Sciatic nerve (tissue), 2 donors: ENCODE data around the gene LUC7L. TPM values are rescaled to one million over a fixed set of nuclear protein-coding genes. Genes with fewer than 3 reads are reported as not detected.
"Not testable (repeated sequence)": the region's sequence is repeated elsewhere in the genome, so short reads cannot be mapped to it uniquely, and the experiment has no call there.

Experiments used
- ATAC-seq: fragments of 200-7000 bp; cut with Tn5 transposase; one replicate; pipeline ENCODE4 v1.9.1; 2020; ENCODE audit warnings: mild to moderate bottlenecking, moderate library complexity
- DNase-seq: peaks from one replicate; pipeline ENCODE4 v3.0.0-alpha.2; 2020; ENCODE audit warnings: low spot score
- intact Hi-C: fragments of 100-400 bp; cut with DNase I; formaldehyde crosslinking; loops from one replicate; pipeline ENCODE4 v1.14.2; 2022
- total RNA-seq: library from RNA; stranded (reverse); fragmentation: NEBNext Ultra II Directional; extraction: Animal tissue kit (Norgen Biotek cat#: 25700); gene quantifications from one replicate; pipeline ENCODE4 v1.2.1, GENCODE V29; 2021
- donor health status: DM: no; HTN: no; CAD: no.
- donor health status: DM: no; HTN: no; CAD: no.

The LUC7L gene
- total RNA-seq, 1 donor from 2014 or later, result 102 TPM

- intact Hi-C loops, result no loop called here
- no peak for ATAC-seq
Measured at GRCh38 chr16:185691-186090, 43.6 kb downstream of the LUC7L start.

DNA sequence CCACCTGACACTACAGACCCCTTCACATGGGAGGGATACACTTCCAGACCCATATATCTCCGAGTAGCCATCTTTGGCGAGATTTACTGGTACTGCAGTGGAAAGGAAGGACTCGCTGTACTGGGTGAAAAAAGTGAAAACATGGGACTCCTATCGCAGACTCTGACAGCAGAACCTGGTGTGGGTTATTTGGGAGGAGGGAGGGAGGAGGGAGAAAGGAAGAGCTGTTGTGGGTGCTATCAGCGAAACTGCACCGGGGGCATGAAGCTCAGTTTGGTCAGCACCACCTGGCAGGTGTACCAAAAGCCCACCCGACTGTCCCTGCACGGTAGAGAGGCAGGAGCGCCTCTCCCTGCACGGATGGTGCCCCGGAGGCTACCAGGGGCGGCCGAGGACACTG, 44.0 kb downstream of the LUC7L start:
- DNase-seq, result no peak
- peak; percentile 22 for ATAC-seq
- intact Hi-C loops, result no loop called here

More at GRCh38 chr16:185691-186090, 43.6 kb downstream of the LUC7L start:
- no peak for DNase-seq

GRCh38 chr16:183005-183404, 46.2 kb downstream of the LUC7L start:
- no peak for DNase-seq
- ATAC-seq, result no peak
- intact Hi-C loops, result no loop called here

GRCh38 chr16:181565-182021, 47.7 kb downstream of the LUC7L start:
- DNase-seq (peak; percentile 82), ATAC-seq (no peak)
- intact Hi-C loops, result loop anchor here (2.0 kb wide), 1 partner anchor 75 kb away; no protein-coding TSS in a partner anchor

GRCh38 chr16:180681-181564, 48.3 kb downstream of the LUC7L start:
- intact Hi-C loops, result loop anchor here (2.0 kb wide), 1 partner anchor 74 kb away; no protein-coding TSS in a partner anchor
- DNase-seq (no peak), ATAC-seq (peak; percentile 72)

DNA sequence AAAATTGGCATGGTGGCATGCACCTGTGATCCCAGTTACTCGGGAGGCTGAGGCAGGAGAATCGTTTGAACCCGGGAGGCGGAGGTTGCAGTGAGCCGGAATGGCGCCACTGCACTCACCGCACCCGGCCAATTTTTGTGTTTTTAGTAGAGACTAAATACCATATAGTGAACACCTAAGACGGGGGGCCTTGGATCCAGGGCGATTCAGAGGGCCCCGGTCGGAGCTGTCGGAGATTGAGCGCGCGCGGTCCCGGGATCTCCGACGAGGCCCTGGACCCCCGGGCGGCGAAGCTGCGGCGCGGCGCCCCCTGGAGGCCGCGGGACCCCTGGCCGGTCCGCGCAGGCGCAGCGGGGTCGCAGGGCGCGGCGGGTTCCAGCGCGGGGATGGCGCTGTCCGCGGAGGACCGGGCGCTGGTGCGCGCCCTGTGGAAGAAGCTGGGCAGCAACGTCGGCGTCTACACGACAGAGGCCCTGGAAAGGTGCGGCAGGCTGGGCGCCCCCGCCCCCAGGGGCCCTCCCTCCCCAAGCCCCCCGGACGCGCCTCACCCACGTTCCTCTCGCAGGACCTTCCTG, 49.1 kb downstream of the LUC7L start, which contains the start of gene HBQ1:
TSS of gene HBQ1 (plus strand) at position 359 of the 575 bp plus-strand sequence. CDS start at position 387, 28 bp downstream.
- ATAC-seq, result no peak
- DNase-seq, result no peak
- intact Hi-C loops, result loop anchor here (2.0 kb wide), 1 partner anchor 73 kb away; no protein-coding TSS in a partner anchor

DNA sequence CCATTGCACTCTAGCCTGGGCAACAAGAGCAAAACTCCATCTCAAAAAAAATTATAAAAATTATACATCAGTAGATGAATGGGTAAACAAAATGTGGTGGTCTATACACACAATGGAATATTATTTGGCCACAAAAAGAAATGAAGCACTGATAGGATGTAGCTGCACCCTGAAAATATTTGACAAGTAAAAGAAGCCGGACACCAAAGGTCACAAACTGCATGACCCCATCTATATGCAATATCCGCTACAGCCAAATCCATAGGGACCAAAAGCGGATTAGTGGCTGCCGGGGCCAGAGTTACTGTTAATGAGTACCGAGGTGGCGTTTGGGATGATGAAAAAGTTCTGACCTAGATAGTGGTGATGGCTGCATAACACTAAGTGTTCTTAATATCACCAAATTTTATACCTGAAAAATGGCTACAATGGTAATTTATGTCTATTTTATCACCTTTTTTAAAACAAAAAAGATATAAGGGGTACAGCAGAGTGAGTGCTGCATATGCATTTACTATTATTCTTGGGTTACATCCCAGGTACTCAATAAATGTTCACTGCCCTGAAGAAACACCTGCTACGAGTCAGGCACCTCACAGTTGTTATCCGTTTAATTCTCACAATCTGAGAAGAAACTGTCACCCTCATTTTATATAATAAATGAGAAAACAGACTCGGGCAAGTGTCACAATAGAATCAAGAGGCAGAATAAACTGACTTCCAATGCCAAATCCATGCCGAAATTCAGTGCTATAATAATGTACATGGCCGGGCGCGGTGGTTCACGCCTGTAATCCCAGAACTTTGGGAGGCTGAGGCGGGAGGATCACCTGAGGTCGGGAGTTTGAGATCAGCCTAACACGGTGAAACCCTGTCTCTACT, 49.8 kb downstream of the LUC7L start:
- no peak for ATAC-seq
- intact Hi-C loops, result loop anchor here (2.0 kb wide), 1 partner anchor 73 kb away; no protein-coding TSS in a partner anchor
- no peak for DNase-seq

DNA sequence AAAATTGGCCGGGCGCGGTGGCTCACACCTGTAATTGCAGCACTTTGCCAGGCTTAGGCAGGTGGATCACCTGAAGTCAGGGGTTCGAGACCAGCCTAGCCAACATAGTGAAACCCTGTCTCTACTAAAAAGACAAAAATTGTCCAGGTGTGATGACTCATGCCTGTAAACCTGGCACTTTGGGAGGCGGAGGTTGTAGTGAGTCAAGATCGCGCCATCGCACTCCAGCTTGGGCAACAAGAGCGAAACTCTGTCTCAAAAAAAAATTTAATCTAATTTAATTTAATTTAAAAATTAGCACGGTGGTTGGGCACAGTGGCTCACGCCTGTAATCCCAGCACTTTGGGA, 50.6 kb downstream of the LUC7L start:
- no peak for ATAC-seq
- intact Hi-C loops, result no loop called here
- no peak for DNase-seq

DNA sequence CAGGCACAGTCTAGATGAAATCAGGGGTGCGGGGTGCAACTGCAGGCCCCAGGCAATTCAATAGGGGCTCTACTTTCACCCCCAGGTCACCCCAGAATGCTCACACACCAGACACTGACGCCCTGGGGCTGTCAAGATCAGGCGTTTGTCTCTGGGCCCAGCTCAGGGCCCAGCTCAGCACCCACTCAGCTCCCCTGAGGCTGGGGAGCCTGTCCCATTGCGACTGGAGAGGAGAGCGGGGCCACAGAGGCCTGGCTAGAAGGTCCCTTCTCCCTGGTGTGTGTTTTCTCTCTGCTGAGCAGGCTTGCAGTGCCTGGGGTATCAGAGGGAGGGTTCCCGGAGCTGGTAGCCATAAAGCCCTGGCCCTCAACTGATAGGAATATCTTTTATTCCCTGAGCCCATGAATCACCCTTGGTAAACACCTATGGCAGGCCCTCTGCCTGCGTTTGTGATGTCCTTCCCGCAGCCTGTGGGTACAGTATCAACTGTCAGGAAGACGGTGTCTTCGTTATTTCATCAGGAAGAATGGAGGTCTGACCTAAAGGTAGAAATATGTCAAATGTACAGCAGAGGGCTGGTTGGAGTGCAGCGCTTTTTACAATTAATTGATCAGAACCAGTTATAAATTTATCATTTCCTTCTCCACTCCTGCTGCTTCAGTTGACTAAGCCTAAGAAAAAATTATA, 51.1 kb downstream of the LUC7L start:
- DNase-seq, result no peak
- intact Hi-C loops, result no loop called here
- no peak for ATAC-seq

DNA sequence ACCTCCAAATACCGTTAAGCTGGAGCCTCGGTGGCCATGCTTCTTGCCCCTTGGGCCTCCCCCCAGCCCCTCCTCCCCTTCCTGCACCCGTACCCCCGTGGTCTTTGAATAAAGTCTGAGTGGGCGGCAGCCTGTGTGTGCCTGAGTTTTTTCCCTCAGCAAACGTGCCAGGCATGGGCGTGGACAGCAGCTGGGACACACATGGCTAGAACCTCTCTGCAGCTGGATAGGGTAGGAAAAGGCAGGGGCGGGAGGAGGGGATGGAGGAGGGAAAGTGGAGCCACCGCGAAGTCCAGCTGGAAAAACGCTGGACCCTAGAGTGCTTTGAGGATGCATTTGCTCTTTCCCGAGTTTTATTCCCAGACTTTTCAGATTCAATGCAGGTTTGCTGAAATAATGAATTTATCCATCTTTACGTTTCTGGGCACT, 51.8 kb downstream of the LUC7L start:
- no peak for DNase-seq
- no peak for ATAC-seq
- intact Hi-C loops, result no loop called here

GRCh38 chr16:176477-177382, 52.5 kb downstream of the LUC7L start, which contains the start of gene HBA1:
HBA1 (plus strand) TSS chr16:176680; CDS start chr16:176717, 37 bp downstream.
- DNase-seq, intact Hi-C loops, ATAC-seq: not testable (repeated sequence)

GRCh38 chr16:176006-176405, 53.2 kb downstream of the LUC7L start:
- intact Hi-C loops, ATAC-seq, DNase-seq: not testable (repeated sequence)

- DNase-seq (no peak), ATAC-seq (no peak)
- intact Hi-C loops, result no loop called here
Measured at GRCh38 chr16:175011-175949, 54.0 kb downstream of the LUC7L start.

- ATAC-seq, DNase-seq, intact Hi-C loops: not testable (repeated sequence)
Measured at GRCh38 chr16:173928-174769, 55.1 kb downstream of the LUC7L start.

DNA sequence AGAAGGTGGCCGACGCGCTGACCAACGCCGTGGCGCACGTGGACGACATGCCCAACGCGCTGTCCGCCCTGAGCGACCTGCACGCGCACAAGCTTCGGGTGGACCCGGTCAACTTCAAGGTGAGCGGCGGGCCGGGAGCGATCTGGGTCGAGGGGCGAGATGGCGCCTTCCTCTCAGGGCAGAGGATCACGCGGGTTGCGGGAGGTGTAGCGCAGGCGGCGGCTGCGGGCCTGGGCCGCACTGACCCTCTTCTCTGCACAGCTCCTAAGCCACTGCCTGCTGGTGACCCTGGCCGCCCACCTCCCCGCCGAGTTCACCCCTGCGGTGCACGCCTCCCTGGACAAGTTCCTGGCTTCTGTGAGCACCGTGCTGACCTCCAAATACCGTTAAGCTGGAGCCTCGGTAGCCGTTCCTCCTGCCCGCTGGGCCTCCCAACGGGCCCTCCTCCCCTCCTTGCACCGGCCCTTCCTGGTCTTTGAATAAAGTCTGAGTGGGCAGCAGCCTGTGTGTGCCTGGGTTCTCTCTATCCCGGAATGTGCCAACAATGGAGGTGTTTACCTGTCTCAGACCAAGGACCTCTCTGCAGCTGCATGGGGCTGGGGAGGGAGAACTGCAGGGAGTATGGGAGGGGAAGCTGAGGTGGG, 55.9 kb downstream of the LUC7L start:
- ATAC-seq, intact Hi-C loops: not testable (repeated sequence)

More for the DNA sequence above, 55.9 kb downstream of the LUC7L start:
- not testable (repeated sequence) for DNase-seq
